Astrocyte (in vitro differentiated cells and primary cell): Measurements from ENCODE around the gene ENTHD1.

Experiments
- EZH2 ChIP-seq: IDR thresholded peaks from 2 replicates; pipeline ENCODE4 v1.6.1; 2012; ENCODE audit warnings: mild to moderate bottlenecking, low read length, inconsistent platforms; ENCODE audit not compliant: insufficient read depth
- TF ChIP-seq, protein P1 (sequence below): IDR thresholded peaks from 2 replicates; pipeline ENCODE4 v1.5.1; 2011; ENCODE audit warnings: low read depth, mild to moderate bottlenecking, inconsistent platforms, low read length, moderate library complexity; ENCODE audit not compliant: insufficient read depth

DNA sequence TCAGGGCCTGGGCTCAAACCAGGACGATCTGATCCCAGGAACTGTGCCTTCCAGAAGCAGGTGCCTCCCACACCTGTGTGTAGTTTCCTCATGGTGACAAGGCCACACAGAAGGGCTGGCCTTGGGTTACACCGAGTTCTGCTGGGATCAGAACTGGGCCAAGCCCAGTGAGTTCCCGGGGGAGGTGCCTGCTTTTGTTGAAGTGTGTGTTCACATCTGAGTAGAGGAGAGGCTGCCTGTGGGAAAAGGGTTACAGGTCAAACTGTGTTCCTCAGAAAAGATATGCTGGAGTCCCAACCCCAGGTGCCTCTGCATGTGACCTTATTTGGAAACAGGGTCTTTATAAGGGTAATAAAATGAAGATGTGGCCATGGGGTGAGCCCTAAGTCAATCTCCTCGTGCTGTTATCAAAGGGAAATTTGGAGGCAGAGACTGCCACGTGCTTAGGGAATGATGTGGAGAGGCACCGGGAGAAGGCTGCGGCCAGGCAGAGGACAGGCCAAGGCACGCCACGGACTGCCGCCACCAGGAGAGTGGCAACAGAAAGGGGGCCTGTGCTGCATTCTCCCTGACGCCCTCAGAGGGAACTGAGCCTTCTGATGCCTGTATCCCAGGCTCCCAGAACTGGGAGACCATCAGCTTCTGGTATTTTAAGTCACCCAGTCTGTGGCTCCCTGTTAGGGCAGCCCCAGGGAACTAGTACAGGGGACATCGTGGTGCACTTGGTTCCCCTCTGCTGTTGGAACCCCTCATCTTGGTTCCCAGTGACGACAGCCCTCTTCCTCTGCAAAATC is 164.2 kb downstream of the ENTHD1 start:
- TF ChIP-seq, protein P1, sequence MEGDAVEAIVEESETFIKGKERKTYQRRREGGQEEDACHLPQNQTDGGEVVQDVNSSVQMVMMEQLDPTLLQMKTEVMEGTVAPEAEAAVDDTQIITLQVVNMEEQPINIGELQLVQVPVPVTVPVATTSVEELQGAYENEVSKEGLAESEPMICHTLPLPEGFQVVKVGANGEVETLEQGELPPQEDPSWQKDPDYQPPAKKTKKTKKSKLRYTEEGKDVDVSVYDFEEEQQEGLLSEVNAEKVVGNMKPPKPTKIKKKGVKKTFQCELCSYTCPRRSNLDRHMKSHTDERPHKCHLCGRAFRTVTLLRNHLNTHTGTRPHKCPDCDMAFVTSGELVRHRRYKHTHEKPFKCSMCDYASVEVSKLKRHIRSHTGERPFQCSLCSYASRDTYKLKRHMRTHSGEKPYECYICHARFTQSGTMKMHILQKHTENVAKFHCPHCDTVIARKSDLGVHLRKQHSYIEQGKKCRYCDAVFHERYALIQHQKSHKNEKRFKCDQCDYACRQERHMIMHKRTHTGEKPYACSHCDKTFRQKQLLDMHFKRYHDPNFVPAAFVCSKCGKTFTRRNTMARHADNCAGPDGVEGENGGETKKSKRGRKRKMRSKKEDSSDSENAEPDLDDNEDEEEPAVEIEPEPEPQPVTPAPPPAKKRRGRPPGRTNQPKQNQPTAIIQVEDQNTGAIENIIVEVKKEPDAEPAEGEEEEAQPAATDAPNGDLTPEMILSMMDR = no peak
- no peak for TF ChIP-seq EZH2
